Psoas muscle (tissue), 8 donors: ENCODE data around the gene RIC8A. TPM values are rescaled to one million over a fixed set of nuclear protein-coding genes. Genes with fewer than 3 reads are reported as not detected.
"Not testable (repeated sequence)": the region's sequence is repeated elsewhere in the genome, so short reads cannot be mapped to it uniquely, and the experiment has no call there.

ENCODE experiments used
- ATAC-seq, 4 donors: fragments of 200-7000 bp; cut with Tn5 transposase; one replicate each; pipeline ENCODE4 v1.9.1; 2020; ENCODE audit warnings: moderate library complexity in 3 of 4, mild to moderate bottlenecking in 2 of 4
- DNase-seq, 2 donors: peaks; one replicate each; pipeline ENCODE4 v3.0.0-alpha.2; 2020
- H3K27ac ChIP-seq: fragments of 200-600 bp; one replicate; pipeline ENCODE4 v1.8.0; 2022
- H3K27me3 ChIP-seq, 3 donors: fragments of 200-600 bp in 1 of 3; one replicate each; pipeline versions ENCODE4 v1.6.1 to v1.8.0; 2013 to 2022; ENCODE audit warnings: low read length in 2 of 3, mild to moderate bottlenecking in 2 of 3, moderate library complexity in 1 of 3; ENCODE audit not compliant: insufficient read depth in 3 of 3
- H3K36me3 ChIP-seq, 2 donors: fragments of 200-600 bp in 1 of 2; one replicate each; pipeline versions ENCODE4 v1.6.1 to v1.8.0; 2013 to 2022; ENCODE audit warnings: low read depth in 1 of 2, mild to moderate bottlenecking in 1 of 2, moderate library complexity in 1 of 2; ENCODE audit not compliant: insufficient read depth in 1 of 2
- H3K4me1 ChIP-seq: fragments of 200-600 bp; one replicate; pipeline ENCODE4 v1.8.0; 2022
- H3K4me3 ChIP-seq: fragments of 200-600 bp; one replicate; pipeline ENCODE4 v1.8.0; 2022; ENCODE audit warnings: mild to moderate bottlenecking
- H3K9me3 ChIP-seq: fragments of 200-600 bp; one replicate; pipeline ENCODE4 v1.8.0; 2022
- CTCF ChIP-seq: fragments of 200-600 bp; IDR thresholded peaks from one replicate; pipeline ENCODE4 v1.8.0; 2022; ENCODE audit warnings: antibody characterized with exemption
- WGBS, 3 donors: extraction: QIAGEN DNeasy Blood & Tissue Kit; methylation state at CpG; one replicate each; pipeline versions ENCODE4 v1.1.6 to v1.1.7; 2013; 5-methylcytosine and 5-hydroxymethylcytosine counted together
- intact Hi-C, 2 donors: fragments of 100-400 bp; cut with DNase I; formaldehyde crosslinking; loops; one replicate each; pipeline versions ENCODE4 v1.11.0 to v1.14.2; 2022
- polyA plus RNA-seq, 3 donors: library from polyadenylated mRNA; stranded (reverse); fragments of 200-250 nt; gene quantifications; one replicate each; pipeline ENCODE4 v1.2.3, GENCODE V29; 2013
- total RNA-seq, 4 donors: library from RNA; stranded (reverse); fragmentation: NEBNext Ultra II Directional in 2 of 4; extraction: Animal tissue kit (Norgen Biotek cat#: 25700) in 2 of 4; gene quantifications; one replicate each; pipeline versions ENCODE4 v1.2.1 to v1.2.4, GENCODE V29; 2021 to 2023
- donor health status: healthy with polysubstance abuse.
- donor health status: DM: no; HTN: no; CAD: no; lungs with moderate emphysema.
- donor health status: Bipolar disorder and iron deficiency.
- donor health status: healthy.
- donor health status: DM: yes; HTN: yes; CAD: no.
- donor health status: DM: no; HTN: no; CAD: no.
- donor health status: DM: no; HTN: no; CAD: no.
- donor health status: DM: yes; HTN: yes; CAD: no.

The RIC8A gene
- total and polyA plus RNA-seq, 7 donors: 30.2 to 66.9 (median 39.9) TPM

GRCh38 chr11:191490-192478 is 15.7 kb upstream of the RIC8A start:
- ATAC-seq (peak; percentile 64 to 82 (median 76)), DNase-seq (peak; percentile 51 to 60)
- H3K36me3 ChIP-seq, H3K9me3 ChIP-seq, intact Hi-C loops, H3K27ac ChIP-seq, H3K27me3 ChIP-seq, H3K4me1 ChIP-seq, H3K4me3 ChIP-seq: not testable (repeated sequence)
- 39 to 71% (median 65%) methylated on average over 4 to 7 of the region's 8 CpGs for WGBS, 3 donors
- peak; percentile 44 for TF ChIP-seq CTCF

DNA sequence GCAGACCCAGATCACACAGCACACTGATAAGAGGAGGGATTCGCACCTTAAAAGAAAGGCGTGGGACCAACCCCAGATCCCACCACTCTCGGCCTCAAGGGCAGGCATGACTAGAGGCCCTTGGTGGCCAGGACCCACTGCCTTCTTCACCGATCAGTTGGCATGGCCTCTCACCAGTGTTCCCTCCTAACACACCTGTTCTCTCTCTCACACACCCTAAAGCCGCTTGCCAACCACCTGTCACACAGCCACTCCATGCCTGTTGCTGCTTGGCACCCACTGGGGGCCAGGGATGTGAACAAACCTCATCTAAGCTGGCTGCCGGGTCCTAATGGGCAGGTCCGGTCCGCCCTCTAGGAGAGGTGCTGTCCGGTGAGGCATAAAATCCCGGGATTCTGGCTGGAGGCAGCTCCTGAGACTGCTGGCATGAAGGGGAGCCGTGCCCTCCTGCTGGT is 14.8 kb upstream of the RIC8A start, which contains the start of gene SCGB1C1:
Gene SCGB1C1 (plus strand): TSS at position 405 of the 455 bp plus-strand sequence. CDS start 22 bp downstream, at position 427.
- H3K4me1 ChIP-seq, intact Hi-C loops, DNase-seq, H3K27ac ChIP-seq, H3K4me3 ChIP-seq, ATAC-seq, H3K27me3 ChIP-seq, H3K36me3 ChIP-seq, H3K9me3 ChIP-seq: not testable (repeated sequence)
- WGBS, 3 donors: 62 to 70% (median 69%) methylated on average over 3 to 6 of the region's 11 CpGs

DNA sequence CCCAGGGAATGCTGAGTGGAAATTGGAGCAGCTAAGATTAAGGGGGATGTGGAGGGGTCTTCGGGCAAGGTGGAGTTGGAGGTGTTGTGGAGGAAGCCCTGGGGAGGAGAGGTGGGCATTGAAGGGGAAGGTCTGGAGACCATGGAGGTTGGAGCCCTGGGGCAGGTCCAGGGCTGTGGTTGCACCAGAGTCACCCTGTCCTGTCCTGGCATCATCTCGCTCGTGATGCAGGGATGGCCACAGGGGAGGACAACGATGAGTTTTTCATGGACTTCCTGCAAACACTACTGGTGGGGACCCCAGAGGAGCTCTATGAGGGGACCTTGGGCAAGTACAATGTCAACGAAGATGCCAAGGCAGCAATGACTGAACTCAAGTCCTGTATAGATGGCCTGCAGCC is 14.0 kb upstream of the RIC8A start:
- DNase-seq, H3K27me3 ChIP-seq, H3K4me1 ChIP-seq, H3K36me3 ChIP-seq, H3K27ac ChIP-seq, ATAC-seq, H3K4me3 ChIP-seq, H3K9me3 ChIP-seq, intact Hi-C loops: not testable (repeated sequence)
- 61 to 72% (median 68%) methylated on average over 4 to 5 of the region's 5 CpGs for WGBS, 3 donors

DNA sequence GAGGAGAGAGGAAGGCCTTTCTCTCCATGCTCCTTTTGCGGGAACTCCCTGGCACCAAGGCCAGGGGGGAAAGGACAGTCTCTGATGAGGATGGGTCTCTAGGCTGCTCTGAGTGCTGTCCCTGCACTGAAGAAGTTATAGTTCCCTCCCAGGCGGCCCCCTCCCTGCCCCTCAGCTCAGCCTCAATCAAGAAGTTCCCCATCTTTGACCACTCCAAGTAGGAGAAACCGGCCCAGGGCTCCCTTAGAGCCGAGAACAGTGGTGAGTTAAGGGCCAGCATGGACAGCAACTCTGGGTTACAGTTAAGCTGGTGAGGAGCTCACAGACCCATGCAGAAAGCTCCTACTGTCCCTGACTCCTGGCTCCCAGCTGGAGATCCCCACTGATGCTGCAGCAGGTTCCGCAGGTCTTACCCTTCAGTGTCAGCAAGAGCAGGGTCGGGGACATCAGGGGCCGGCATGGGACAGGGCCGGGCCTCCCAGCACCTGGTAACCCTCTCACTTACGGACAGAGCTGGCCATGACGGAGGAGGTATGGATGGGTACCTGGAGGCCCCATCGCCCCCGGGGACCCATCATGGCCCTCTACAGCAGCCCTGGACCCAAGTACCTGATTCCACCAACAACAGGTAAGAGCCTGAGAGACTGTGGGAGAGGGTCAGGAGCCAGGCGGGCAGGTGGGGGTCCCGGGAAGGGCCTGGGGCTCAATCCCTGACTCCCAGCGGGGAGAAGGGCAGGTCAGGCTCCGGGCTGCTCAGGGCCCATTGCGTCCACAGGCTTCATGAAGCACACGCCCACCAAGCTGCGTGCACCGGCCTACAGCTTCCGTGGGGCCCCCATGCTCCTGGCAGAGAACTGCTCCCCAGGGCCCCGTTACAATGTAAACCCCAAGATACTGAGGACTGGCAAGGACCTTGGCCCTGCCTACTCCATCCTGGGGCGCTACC is 10.4 kb upstream of the RIC8A start:
- no peaks in the 10 kb centered on the region for H3K9me3 ChIP-seq
- no peak overlapping the region for H3K4me3 ChIP-seq
- no peak for TF ChIP-seq CTCF
- no peaks in the 10 kb centered on the region for H3K4me1 ChIP-seq
- ATAC-seq (peak in 2 of 4 donors; percentile 11 to 23), DNase-seq (no peak)
- peaks cover 0 to 20% of the 10 kb centered on the region in 2 donors for H3K36me3 ChIP-seq
- intact Hi-C loops: no loop called here
- no peaks in the 10 kb centered on the region for H3K27me3 ChIP-seq
- WGBS, 3 donors: 73 to 82% (median 75%) methylated on average over 20 to 23 of the region's 23 CpGs
- no peak overlapping the region for H3K27ac ChIP-seq

GRCh38 chr11:197741-198235 is 9.7 kb upstream of the RIC8A start:
- Histone ChIP-seq H3K9me3 (no peaks in the 10 kb centered on the region), H3K36me3 (peaks cover 0 to 27% of the 10 kb centered on the region in 2 donors), H3K4me1 (no peaks in the 10 kb centered on the region), H3K4me3 (no peak overlapping the region), H3K27ac (no peak overlapping the region), H3K27me3 (no peaks in the 10 kb centered on the region)
- DNase-seq: no peak
- WGBS, 3 donors: 72 to 87% (median 75%) methylated on average over 9 of the region's 9 CpGs
- ATAC-seq: peak in 2 of 4 donors; percentile 8 to 22
- no peak for TF ChIP-seq CTCF
- intact Hi-C loops: no loop called here
